ENCODE data around the gene PTPRN2. TPM values are rescaled to one million over a fixed set of nuclear protein-coding genes. Genes with fewer than 3 reads are reported as not detected.

Gene PTPRN2
- total RNA-seq, 1 experiment from 2014 or later, result 2.1 TPM

- H3K4me3 ChIP-seq (replicated peaks in 1 of 2; ENCODE audit: low read depth in 1 of 2, low read length in 2 of 2), result no peak overlapping the region
- H3K36me3 ChIP-seq (ENCODE audit: control insufficient read depth in 1 of 2, insufficient read depth in 2 of 2, low read length in 2 of 2), result no peaks in the 10 kb centered on the region
- no peak overlapping the region for H2AFZ ChIP-seq (ENCODE audit: low read depth, low read length, poor library complexity, severe bottlenecking)
- H3K4me2 ChIP-seq (ENCODE audit: low read length), result no peak overlapping the region
- no peaks in the 10 kb centered on the region for H4K20me1 ChIP-seq (ENCODE audit: insufficient read depth)
- H3K9me3 ChIP-seq (ENCODE audit: control insufficient read depth in 1 of 2, insufficient read depth in 1 of 2, low read depth in 1 of 2, low read length in 2 of 2), result no peaks in the 10 kb centered on the region
- BruUV-seq (replicated peaks), result no TSS peak
- no peaks in the 10 kb centered on the region for H3K4me1 ChIP-seq (ENCODE audit: control insufficient read depth in 1 of 2, insufficient read depth in 2 of 2, low read length in 2 of 2)
- ChIA-PET POLR2A (no interaction called here), CTCF (no interaction called here), RAD21 (ENCODE audit: low non-redundant PET in 1 of 2, low total read pairs in 2 of 2, uncharacterized antibody in 2 of 2, unreplicated experiment in 2 of 2) (no interaction called here)
- no peaks in the 10 kb centered on the region for H3K9me2 ChIP-seq (ENCODE audit: insufficient read depth)
- H3K27me3 ChIP-seq (ENCODE audit: insufficient read depth, low read length), result peaks cover 27% of the 10 kb centered on the region; the same call in 1 of the 2 replicates
- DNase-seq (ENCODE audit: low read depth, low spot score) (no peak), ATAC-seq (no peak)
- H3K27ac ChIP-seq (ENCODE audit: low read depth, low read length), result no peak overlapping the region
- no peak for TF ChIP-seq SIN3A (IDR thresholded peaks at IDR 0.05; ENCODE audit: low read depth)
- TF ChIP-seq EZH2phosphoT487 (IDR thresholded peaks at IDR 0.05; ENCODE audit: borderline replicate concordance), result no peak
- no peak for TF ChIP-seq ELF1 (IDR thresholded peaks at IDR 0.05; ENCODE audit: borderline replicate concordance, low read depth)
- TF ChIP-seq SP1 (IDR thresholded peaks at IDR 0.05; ENCODE audit: low read depth), result no peak
- TF ChIP-seq EGR1 (IDR thresholded peaks at IDR 0.05; ENCODE audit: low read depth), result no peak
- no peak for TF ChIP-seq CTCF (IDR thresholded peaks at IDR 0.05 in 2 of 3, conservative IDR thresholded peaks at IDR 0.05 in 1 of 3; ENCODE audit: borderline replicate concordance in 1 of 3, insufficient read depth in 1 of 3, low read depth in 2 of 3, low read length in 2 of 3)
- H3K79me2 ChIP-seq (ENCODE audit: insufficient read depth, low read length), result no peaks in the 10 kb centered on the region
- no peak overlapping the region for H3K9ac ChIP-seq (ENCODE audit: low read length)
- intact Hi-C loops (cut with micrococcal nuclease), result no loop called here
Measured at GRCh38 chr7:157738066-157738460, 849.6 kb downstream of the PTPRN2 start.

- ChIA-PET CTCF (no interaction called here), RAD21 (ENCODE audit: low non-redundant PET in 1 of 2, low total read pairs in 2 of 2, uncharacterized antibody in 2 of 2, unreplicated experiment in 2 of 2) (no interaction called here), POLR2A (no interaction called here)
- no peak overlapping the region for H3K9ac ChIP-seq (ENCODE audit: low read length)
- no peaks in the 10 kb centered on the region for H3K79me2 ChIP-seq (ENCODE audit: insufficient read depth, low read length)
- H3K36me3 ChIP-seq (ENCODE audit: control insufficient read depth in 1 of 2, insufficient read depth in 2 of 2, low read length in 2 of 2), result no peaks in the 10 kb centered on the region
- peaks cover 27% of the 10 kb centered on the region; the same call in 1 of the 2 replicates for H3K27me3 ChIP-seq (ENCODE audit: insufficient read depth, low read length)
- no peaks in the 10 kb centered on the region for H4K20me1 ChIP-seq (ENCODE audit: insufficient read depth)
- no peak overlapping the region for H3K27ac ChIP-seq (ENCODE audit: low read depth, low read length)
- H2AFZ ChIP-seq (ENCODE audit: low read depth, low read length, poor library complexity, severe bottlenecking), result no peak overlapping the region
- intact Hi-C loops (cut with micrococcal nuclease), result no loop called here
- no peaks in the 10 kb centered on the region for H3K4me1 ChIP-seq (ENCODE audit: control insufficient read depth in 1 of 2, insufficient read depth in 2 of 2, low read length in 2 of 2)
- H3K4me2 ChIP-seq (ENCODE audit: low read length), result no peak overlapping the region
- DNase-seq (ENCODE audit: low read depth, low spot score) (no peak), ATAC-seq (no peak)
- no peaks in the 10 kb centered on the region for H3K9me3 ChIP-seq (ENCODE audit: control insufficient read depth in 1 of 2, insufficient read depth in 1 of 2, low read depth in 1 of 2, low read length in 2 of 2)
- BruUV-seq (replicated peaks), result no TSS peak
- no peaks in the 10 kb centered on the region for H3K9me2 ChIP-seq (ENCODE audit: insufficient read depth)
- no peak overlapping the region for H3K4me3 ChIP-seq (replicated peaks in 1 of 2; ENCODE audit: low read depth in 1 of 2, low read length in 2 of 2)
- TF ChIP-seq YY1 (IDR thresholded peaks at IDR 0.05; ENCODE audit: extremely low read depth, insufficient replicate concordance, low read depth, low read length) (no peak), SP1 (IDR thresholded peaks at IDR 0.05; ENCODE audit: low read depth) (no peak), JUND (IDR thresholded peaks at IDR 0.05) (no peak), EZH2 (IDR thresholded peaks at IDR 0.05) (no peak), SRF (IDR thresholded peaks at IDR 0.05; ENCODE audit: low read depth) (no peak), ZFX (IDR thresholded peaks at IDR 0.05) (no peak), POLR2AphosphoS5 (IDR thresholded peaks at IDR 0.05; ENCODE audit: low read depth, low read length) (no peak), CTCF (IDR thresholded peaks at IDR 0.05 in 2 of 3, conservative IDR thresholded peaks at IDR 0.05 in 1 of 3; ENCODE audit: borderline replicate concordance in 1 of 3, insufficient read depth in 1 of 3, low read depth in 2 of 3, low read length in 2 of 3) (no peak), ZNF274 (IDR thresholded peaks at IDR 0.05; ENCODE audit: low read depth, low read length) (no peak)
Measured at GRCh38 chr7:157737151-157738065, 850.2 kb downstream of the PTPRN2 start.
